IMR-90 (cell line): ENCODE results near the gene ARRDC1.

Experiments used
- FOS ChIP-seq: fragments of 150-350 bp; IDR thresholded peaks from 2 replicates; pipeline ENCODE4 v1.6.1; 2016; ENCODE audit warnings: low read depth, low read length
- POLR2A ChIP-seq: IDR thresholded peaks from 2 replicates; pipeline ENCODE4 v1.6.1; 2012; ENCODE audit warnings: mild to moderate bottlenecking, low read depth, low read length
- RFX5 ChIP-seq: IDR thresholded peaks from 2 replicates; pipeline ENCODE4 v1.8.0; 2012; ENCODE audit warnings: low read depth, mild to moderate bottlenecking, low read length, moderate library complexity
- TF ChIP-seq, protein P1 (sequence below): conservative IDR thresholded peaks from 2 replicates; pipeline ENCODE4 v1.5.1; 2012; ENCODE audit warnings: mild to moderate bottlenecking, low read depth, low read length, improper control_type of control experiment

DNA sequence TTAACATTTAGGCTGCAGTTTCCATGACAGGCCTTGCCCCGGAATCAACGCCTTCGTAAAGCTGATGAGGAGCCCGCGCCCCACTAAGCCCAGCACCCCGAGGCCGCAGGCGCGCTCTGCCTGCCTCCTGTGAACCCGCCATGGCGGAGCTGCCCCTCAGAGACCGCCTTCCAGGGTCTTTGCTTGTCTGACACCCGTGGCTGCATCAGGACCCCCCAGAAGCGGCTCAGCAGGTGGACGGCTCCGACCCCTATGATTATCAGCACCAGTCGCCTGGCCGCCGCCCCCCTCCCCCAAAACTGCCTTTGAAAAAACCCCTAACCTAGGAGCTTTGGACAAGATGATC is 26.3 kb upstream of the ARRDC1 start:
- TF ChIP-seq FOS = no peak
- TF ChIP-seq, protein P1, sequence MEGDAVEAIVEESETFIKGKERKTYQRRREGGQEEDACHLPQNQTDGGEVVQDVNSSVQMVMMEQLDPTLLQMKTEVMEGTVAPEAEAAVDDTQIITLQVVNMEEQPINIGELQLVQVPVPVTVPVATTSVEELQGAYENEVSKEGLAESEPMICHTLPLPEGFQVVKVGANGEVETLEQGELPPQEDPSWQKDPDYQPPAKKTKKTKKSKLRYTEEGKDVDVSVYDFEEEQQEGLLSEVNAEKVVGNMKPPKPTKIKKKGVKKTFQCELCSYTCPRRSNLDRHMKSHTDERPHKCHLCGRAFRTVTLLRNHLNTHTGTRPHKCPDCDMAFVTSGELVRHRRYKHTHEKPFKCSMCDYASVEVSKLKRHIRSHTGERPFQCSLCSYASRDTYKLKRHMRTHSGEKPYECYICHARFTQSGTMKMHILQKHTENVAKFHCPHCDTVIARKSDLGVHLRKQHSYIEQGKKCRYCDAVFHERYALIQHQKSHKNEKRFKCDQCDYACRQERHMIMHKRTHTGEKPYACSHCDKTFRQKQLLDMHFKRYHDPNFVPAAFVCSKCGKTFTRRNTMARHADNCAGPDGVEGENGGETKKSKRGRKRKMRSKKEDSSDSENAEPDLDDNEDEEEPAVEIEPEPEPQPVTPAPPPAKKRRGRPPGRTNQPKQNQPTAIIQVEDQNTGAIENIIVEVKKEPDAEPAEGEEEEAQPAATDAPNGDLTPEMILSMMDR = no peak
- no peak for TF ChIP-seq POLR2A
- no peak for TF ChIP-seq RFX5
